GM23338 (cell line): ENCODE data around the gene TMCC1.

ENCODE experiments used
- CTCF ChIP-seq, 2 experiments: fragments of 200-600 bp in 1 of 2; sonication (generic) in 1 of 2; conservative IDR thresholded peaks; 2 replicates each; pipeline versions ENCODE4 v1.5.1 to v1.6.1; 2016 to 2017; ENCODE audit warnings: antibody characterized with exemption in 2 of 2, low read depth in 2 of 2, mild to moderate bottlenecking in 2 of 2, moderate library complexity in 1 of 2
- ETS1 ChIP-seq: IDR thresholded peaks from 2 replicates; pipeline ENCODE4 v1.6.1; 2016; ENCODE audit warnings: antibody characterized with exemption

- no peak for TF ChIP-seq CTCF (conservative IDR thresholded peaks at IDR 0.05; ENCODE audit: low read depth in 2 of 2)
- no peak for TF ChIP-seq ETS1
These were observed 219.4 kb downstream of the TMCC1 start for GRCh38 chr3:129673897-129674797.
